AG09309 (cell line): ENCODE measurements around the gene CHCHD3.

Source experiments
- DNase-seq: peaks from one replicate; pipeline ENCODE4 v3.0.0-alpha.2; 2010; ENCODE audit warnings: low read depth
- H3K4me3 ChIP-seq: 2 replicates; pipeline ENCODE4 v1.5.1; 2011; ENCODE audit warnings: mild to moderate bottlenecking, low read depth, low read length, moderate library complexity; ENCODE audit not compliant: control insufficient read depth
- TF ChIP-seq, protein P1 (sequence below): IDR thresholded peaks from 2 replicates; pipeline ENCODE4 v1.5.1; 2011; ENCODE audit warnings: mild to moderate bottlenecking, low read depth, low read length, inconsistent platforms; ENCODE audit not compliant: insufficient read depth, control insufficient read depth; ENCODE audit errors: missing control alignments

CHCHD3 gene

DNA sequence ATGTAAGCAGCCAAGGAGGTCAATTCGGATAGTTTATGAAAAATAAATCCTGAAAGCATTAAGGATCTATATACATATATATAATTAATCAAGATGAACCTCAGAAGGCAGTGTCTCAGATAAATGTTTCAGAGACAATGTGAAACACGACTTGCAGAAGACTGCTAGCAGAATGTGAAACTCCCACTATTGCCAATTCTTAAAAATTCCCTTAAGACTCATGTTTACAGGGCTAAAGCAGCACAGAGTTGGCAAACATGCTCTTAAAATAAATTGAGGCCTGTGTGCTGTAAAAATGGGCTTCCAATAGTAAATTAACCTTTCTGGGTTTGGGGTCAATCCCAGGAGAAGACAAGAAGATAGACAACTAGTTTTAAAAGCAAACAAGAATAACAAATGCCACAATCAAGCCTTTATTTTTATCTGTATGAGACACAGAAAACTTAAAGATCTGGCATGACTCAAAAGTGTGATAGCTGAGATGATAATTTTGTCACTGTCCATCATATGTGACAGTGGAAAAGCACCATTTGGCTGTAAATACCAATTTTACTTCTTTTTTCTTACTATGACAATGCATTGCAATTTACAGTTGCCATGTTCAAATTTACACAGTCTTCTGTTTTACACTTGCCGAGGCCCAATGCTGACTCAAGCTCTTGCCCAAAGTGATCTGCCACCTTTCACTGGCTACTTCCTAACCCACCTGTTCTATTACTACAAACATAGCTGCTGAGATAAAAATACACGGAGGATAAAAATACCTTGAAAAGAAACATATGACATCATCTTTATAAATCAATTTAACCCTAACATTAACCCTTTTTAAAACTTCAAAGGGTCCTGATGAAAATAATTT lies 78.6 kb downstream of the CHCHD3 start:
- TF ChIP-seq, protein P1, sequence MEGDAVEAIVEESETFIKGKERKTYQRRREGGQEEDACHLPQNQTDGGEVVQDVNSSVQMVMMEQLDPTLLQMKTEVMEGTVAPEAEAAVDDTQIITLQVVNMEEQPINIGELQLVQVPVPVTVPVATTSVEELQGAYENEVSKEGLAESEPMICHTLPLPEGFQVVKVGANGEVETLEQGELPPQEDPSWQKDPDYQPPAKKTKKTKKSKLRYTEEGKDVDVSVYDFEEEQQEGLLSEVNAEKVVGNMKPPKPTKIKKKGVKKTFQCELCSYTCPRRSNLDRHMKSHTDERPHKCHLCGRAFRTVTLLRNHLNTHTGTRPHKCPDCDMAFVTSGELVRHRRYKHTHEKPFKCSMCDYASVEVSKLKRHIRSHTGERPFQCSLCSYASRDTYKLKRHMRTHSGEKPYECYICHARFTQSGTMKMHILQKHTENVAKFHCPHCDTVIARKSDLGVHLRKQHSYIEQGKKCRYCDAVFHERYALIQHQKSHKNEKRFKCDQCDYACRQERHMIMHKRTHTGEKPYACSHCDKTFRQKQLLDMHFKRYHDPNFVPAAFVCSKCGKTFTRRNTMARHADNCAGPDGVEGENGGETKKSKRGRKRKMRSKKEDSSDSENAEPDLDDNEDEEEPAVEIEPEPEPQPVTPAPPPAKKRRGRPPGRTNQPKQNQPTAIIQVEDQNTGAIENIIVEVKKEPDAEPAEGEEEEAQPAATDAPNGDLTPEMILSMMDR, result no peak
- H3K4me3 ChIP-seq, result no peak overlapping the region
- DNase-seq, result no peak

DNA sequence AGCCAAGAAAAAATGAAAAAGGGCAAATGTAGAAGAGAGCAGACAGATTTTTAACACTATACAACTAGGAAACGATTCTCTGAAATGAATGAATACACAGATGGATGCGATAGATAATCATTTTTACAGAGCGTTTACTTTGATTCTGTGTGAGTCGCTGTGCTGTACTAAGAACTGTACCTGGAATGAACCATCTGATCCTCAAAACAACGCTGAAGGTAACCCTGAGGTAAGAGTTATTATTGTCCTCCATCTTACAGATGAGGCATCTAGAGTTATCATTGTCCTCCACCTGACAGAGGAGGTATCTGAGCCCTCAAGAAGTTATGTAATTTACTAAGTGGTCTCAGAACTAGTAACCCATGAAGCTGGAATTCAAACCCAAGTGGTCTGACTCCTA lies 80.2 kb downstream of the CHCHD3 start:
- H3K4me3 ChIP-seq, result no peak overlapping the region
- DNase-seq, result no peak
- TF ChIP-seq, protein P1, result no peak

DNA sequence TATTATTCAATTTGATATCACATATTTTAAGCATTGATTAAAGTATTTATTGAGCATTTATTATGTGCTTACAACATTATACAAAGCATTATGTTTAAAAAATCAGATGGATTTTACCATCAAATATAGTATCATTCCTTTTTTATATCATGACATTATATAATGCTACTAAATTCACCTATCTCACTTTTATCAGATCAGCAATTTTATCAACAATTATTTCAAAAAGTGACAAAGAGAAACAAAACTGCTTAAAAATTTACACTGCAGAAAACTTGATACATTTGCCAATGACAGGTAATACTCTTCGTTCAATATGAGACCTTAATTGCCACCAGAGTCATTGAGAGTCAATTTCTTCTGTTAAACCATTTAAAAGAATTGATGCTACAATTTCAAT lies 82.0 kb downstream of the CHCHD3 start:
- TF ChIP-seq, protein P1, result no peak
- no peak overlapping the region for H3K4me3 ChIP-seq
- DNase-seq, result no peak

DNA sequence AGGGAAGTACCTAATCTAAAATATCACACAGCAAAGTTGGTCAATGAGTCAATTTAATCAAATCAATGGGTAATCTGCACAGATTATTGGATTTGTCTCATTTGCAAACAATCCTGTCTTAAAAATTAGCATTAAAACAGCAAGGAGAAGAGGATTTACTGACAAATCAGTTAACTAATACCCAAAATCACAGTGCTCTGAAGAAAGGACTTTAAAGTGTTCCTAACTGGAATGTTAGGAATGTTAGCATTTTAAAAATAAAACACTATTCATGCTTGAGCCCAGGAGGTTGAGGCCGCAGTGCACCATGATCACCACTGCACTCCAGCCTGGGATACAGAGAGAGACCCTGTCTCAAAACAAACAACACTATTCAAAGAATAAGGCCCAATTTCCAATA lies 83.1 kb downstream of the CHCHD3 start:
- no peak for DNase-seq
- H3K4me3 ChIP-seq, result no peak overlapping the region
- TF ChIP-seq, protein P1, result no peak

DNA sequence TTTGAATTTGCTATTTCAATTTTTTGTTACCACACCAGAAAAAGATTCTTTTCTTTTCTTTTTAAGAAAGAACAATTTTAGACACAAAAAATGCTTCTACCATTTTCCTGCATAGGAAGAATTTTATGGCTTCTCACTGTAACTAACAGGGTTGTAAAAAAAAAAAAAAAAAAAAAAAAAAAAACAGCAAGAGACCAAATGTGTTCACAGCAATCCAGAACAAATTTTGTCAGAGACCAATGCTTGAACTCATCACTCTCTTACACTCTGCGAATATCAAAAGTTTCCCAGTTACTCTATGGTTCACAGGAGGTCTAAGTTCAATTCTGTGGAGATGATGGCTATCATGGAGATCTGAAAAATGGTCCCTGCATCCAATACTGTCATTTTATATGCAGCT lies 84.4 kb downstream of the CHCHD3 start:
- no peak for DNase-seq
- TF ChIP-seq, protein P1, result no peak
- no peak overlapping the region for H3K4me3 ChIP-seq

DNA sequence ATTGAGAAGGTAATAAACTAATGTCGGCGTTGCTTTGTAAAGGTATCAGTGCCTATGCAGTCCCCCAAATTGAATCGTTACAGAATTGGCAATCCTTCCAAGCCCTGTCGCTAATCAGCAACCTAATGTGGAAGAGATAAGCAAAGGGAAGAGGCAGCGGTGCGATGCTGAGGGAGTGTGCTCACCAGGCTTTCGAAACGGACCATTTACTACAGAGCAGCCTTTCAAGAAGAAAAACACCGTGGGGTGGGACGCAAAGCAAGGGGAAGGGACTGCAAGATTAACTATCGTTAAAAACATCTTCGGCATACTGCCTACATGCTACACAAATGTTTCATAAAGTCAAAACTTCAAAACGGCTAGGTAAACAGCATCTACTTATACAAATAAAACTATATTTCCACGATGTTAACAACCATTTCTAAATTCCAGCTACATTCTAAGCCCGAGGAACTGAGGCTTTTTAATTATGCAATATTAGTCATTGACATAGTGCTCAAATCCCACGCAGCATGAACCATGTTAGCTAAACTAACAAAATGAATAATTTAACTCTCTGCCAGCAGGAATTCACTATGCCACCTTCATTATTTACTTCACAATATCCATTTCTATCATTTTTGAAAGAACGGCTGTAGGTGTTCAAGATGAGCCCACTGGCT lies 85.2 kb downstream of the CHCHD3 start:
- no peak for DNase-seq

More for the DNA sequence above, 85.2 kb downstream of the CHCHD3 start:
- TF ChIP-seq, protein P1, result no peak
- H3K4me3 ChIP-seq, result no peak overlapping the region
